ENCODE measurements around the gene CROT.
A peak's percentile ranks its signal among the peaks of the same experiment; 100 is the strongest.
"Not testable (repeated sequence)": the region's sequence is repeated elsewhere in the genome, so short reads cannot be mapped to it uniquely, and the experiment has no call there.

CROT gene

GRCh38 chr7:87345166-87345927, at the start of gene CROT:
Gene CROT (plus strand): TSS chr7:87345664. CDS start chr7:87349069, 3,405 bp downstream.
- DNase-seq (ENCODE audit: low read depth), result peak; percentile 93

- DNase-seq (ENCODE audit: low read depth), result no peak
Measured at GRCh38 chr7:87300756-87301155, 44.7 kb upstream of the CROT start.

- no peak for DNase-seq (ENCODE audit: low read depth)
Measured at GRCh38 chr7:87310790-87311419, 34.6 kb upstream of the CROT start.

GRCh38 chr7:87312215-87312865, 33.1 kb upstream of the CROT start:
- DNase-seq (ENCODE audit: low read depth), result peak; percentile 31

- no peak for DNase-seq (ENCODE audit: low read depth)
Measured at GRCh38 chr7:87316097-87316700, 29.3 kb upstream of the CROT start.

GRCh38 chr7:87316846-87317552, 28.5 kb upstream of the CROT start:
- DNase-seq (ENCODE audit: low read depth), result no peak

GRCh38 chr7:87317691-87318245, 27.7 kb upstream of the CROT start:
- no peak for DNase-seq (ENCODE audit: low read depth)

- no peak for DNase-seq (ENCODE audit: low read depth)
Measured at GRCh38 chr7:87318741-87319140, 26.7 kb upstream of the CROT start.

GRCh38 chr7:87319154-87319581, 26.3 kb upstream of the CROT start:
- not testable (repeated sequence) for DNase-seq (ENCODE audit: low read depth)

GRCh38 chr7:87322912-87323311, 22.6 kb upstream of the CROT start:
- DNase-seq (ENCODE audit: low read depth), result no peak

GRCh38 chr7:87325576-87326370, 19.7 kb upstream of the CROT start:
- DNase-seq (ENCODE audit: low read depth), result no peak

- no peak for DNase-seq (ENCODE audit: low read depth)
Measured at GRCh38 chr7:87328281-87328680, 17.2 kb upstream of the CROT start.

GRCh38 chr7:87330316-87330715, 15.1 kb upstream of the CROT start:
- DNase-seq (ENCODE audit: low read depth), result no peak

- no peak for DNase-seq (ENCODE audit: low read depth)
Measured at GRCh38 chr7:87330942-87331341, 14.5 kb upstream of the CROT start.

- no peak for DNase-seq (ENCODE audit: low read depth)
Measured at GRCh38 chr7:87331687-87332252, 13.7 kb upstream of the CROT start.

- no peak for DNase-seq (ENCODE audit: low read depth)
Measured at GRCh38 chr7:87332321-87332720, 13.1 kb upstream of the CROT start.

- DNase-seq (ENCODE audit: low read depth), result no peak
Measured at GRCh38 chr7:87336136-87336535, 9.3 kb upstream of the CROT start.

GRCh38 chr7:87337331-87337730, 8.1 kb upstream of the CROT start:
- DNase-seq (ENCODE audit: low read depth), result no peak

GRCh38 chr7:87339373-87339897, 6.0 kb upstream of the CROT start:
- DNase-seq (ENCODE audit: low read depth), result no peak

- no peak for DNase-seq (ENCODE audit: low read depth)
Measured at GRCh38 chr7:87341441-87341840, 4.0 kb upstream of the CROT start.

All from stimulated activated CD8-positive, alpha-beta memory T cell treated with anti-CD3 and anti-CD28 coated beads, Interleukin-7, amount 100 ng/mL, for 24 hours (primary cell).